ENCODE data around the gene NUP210L.

Gene NUP210L

DNA sequence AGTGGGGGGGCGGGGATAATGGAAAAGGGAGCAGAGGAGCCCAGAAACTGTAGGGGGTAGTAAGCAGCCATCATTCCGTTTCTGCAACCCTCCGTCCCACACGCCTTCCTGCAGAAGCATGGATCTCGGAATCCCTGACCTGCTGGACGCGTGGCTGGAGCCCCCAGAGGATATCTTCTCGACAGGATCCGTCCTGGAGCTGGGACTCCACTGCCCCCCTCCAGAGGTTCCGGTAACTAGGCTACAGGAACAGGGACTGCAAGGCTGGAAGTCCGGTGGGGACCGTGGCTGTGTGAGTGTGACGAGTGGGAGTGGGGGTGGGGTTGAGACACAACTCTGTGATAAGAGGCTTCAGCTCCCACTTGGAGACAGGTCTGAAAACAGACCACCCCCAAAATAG lies 186.5 kb downstream of the NUP210L start:
- H3K23ac ChIP-seq (ENCODE audit: low read length): no peak overlapping the region
- H3K18ac ChIP-seq (ENCODE audit: low read length): peak overlapping the region; percentile 5
- peaks cover 6 to 10% of the 10 kb centered on the region in 2 experiments for H3K4me1 ChIP-seq (ENCODE audit: control insufficient read depth in 1 of 2, insufficient read depth in 2 of 2, low read length in 2 of 2)
- no peak overlapping the region for H3K4me3 ChIP-seq (ENCODE audit: low read depth, low read length)
- DNase-seq: no peak
- H3K9ac ChIP-seq (ENCODE audit: low read length): peak overlapping the region; percentile 0
- H3K14ac ChIP-seq (ENCODE audit: low read length): peak overlapping the region; percentile 64
- peaks cover 3% of the 10 kb centered on the region for H3K79me2 ChIP-seq (ENCODE audit: control insufficient read depth, insufficient read depth, low read length, poor library complexity)
- H3K27me3 ChIP-seq (ENCODE audit: insufficient read depth, low read length): no peaks in the 10 kb centered on the region
- peak overlapping the region; percentile 9 for H3K4ac ChIP-seq (ENCODE audit: low read depth, low read length)
- H2BK120ac ChIP-seq (ENCODE audit: insufficient read depth, low read length, poor library complexity): no peak overlapping the region
- H3K4me2 ChIP-seq (ENCODE audit: low read length): peak overlapping the region; percentile 86
- H4K91ac ChIP-seq (ENCODE audit: low read depth, low read length): peak overlapping the region; percentile 69
- H3K36me3 ChIP-seq (ENCODE audit: control insufficient read depth in 1 of 2, insufficient read depth in 2 of 2, low read length in 2 of 2): peaks cover 2 to 7% of the 10 kb centered on the region in 2 experiments
- peak overlapping the region; percentile 67 for H2AK5ac ChIP-seq (ENCODE audit: low read length)
- no CpG with 5 or more reads among the region's 13 CpGs for WGBS (ENCODE audit: extremely low coverage, insufficient coverage, insufficient read length)
- H3K27ac ChIP-seq (ENCODE audit: low read depth, low read length): no peak overlapping the region
- H2AFZ ChIP-seq (ENCODE audit: insufficient read depth, low read length, poor library complexity): no peak overlapping the region
- peaks cover 16% of the 10 kb centered on the region for H3K79me1 ChIP-seq (ENCODE audit: low read length)
- no peak overlapping the region for H2BK12ac ChIP-seq (ENCODE audit: low read length)
- H4K12ac ChIP-seq (ENCODE audit: low read depth, low read length): peak overlapping the region; percentile 82
- H2BK5ac ChIP-seq (ENCODE audit: low read depth, low read length, poor library complexity): no peak overlapping the region
- peak overlapping the region; percentile 75 for H4K8ac ChIP-seq (ENCODE audit: low read depth, low read length)
- no peaks in the 10 kb centered on the region for H3K9me3 ChIP-seq (ENCODE audit: insufficient read depth, low read depth, low read length)

DNA sequence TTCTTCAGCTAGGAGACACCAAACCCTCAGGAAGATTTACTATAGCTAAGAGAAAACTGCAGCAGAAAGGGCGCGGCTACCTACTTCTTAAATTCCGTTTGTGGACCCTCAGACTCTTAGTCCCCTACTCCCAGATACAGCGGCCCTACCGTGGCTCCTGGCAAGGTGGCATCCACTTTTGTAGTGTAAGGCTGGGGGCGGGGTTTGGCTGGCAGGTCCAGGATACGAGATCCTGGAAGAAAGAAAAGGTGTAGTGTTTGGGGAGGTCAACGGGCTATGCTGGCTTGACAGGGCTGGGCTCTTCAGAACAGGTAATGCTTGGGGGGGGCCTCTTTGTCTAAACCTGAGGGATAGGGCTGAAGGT lies 186.9 kb downstream of the NUP210L start:
- no peak overlapping the region for H3K9ac ChIP-seq (ENCODE audit: low read length)

DNA sequence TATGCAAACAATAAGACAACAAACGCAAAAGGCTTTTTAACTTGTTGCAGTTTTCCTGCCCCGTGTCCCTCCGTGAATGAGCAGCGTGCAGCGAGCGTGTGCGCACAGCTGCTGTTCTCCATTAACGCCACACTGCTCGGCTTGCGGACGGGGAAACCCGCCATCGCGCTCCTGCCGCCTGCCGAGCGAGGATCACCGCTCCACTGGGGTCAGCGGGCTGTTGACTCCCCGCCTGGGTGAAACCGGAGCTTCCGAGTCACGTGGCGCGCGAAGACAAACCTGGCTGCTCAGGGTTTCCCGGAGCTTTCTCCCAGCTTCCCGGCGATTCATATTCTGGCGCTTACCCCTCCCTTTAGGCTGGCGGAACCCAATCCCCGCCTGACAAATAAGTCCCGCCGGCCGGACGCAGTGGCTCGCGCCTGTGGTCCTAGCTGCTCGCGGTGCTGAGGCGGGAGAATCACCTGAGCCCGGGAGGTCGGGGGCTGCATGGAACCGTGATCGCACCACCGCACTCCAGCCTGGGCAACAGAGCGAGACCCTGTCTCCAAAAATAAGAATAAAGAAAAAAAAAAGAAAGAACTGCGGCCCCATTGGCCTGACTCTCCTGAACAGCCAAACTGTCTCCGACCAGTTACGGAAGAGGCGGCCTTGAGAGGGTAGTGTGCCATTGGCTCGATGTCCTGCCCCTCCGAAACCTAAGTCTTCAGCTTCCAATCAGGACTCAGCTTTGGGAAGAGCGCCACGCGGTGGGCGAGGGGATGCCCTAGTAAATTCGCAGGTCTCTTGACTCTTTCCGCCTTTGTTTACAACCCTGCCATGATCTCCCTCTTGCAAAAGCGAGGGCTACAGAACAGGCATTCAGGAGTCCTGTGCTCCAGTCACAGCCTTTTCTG lies 187.5 kb downstream of the NUP210L start, which contains the start of gene CREB3L4:
Gene CREB3L4 (plus strand): TSS at position 796 of the 893 bp plus-strand sequence. CDS start 624 bp downstream, outside the sequence.
- Histone ChIP-seq H3K79me1 (ENCODE audit: low read length) (peaks cover 26% of the 10 kb centered on the region), H4K91ac (ENCODE audit: low read depth, low read length) (peak within 1 kb of the TSS; percentile 73), H3K18ac (ENCODE audit: low read length) (peak within 1 kb of the TSS; percentile 97), H3K4ac (ENCODE audit: low read depth, low read length) (peak within 1 kb of the TSS; percentile 50), H3K27ac (ENCODE audit: low read depth, low read length) (peak within 1 kb of the TSS; percentile 82), H3K27me3 (ENCODE audit: insufficient read depth, low read length) (no peaks in the 10 kb centered on the region), H3K79me2 (ENCODE audit: control insufficient read depth, insufficient read depth, low read length, poor library complexity) (peaks cover 12% of the 10 kb centered on the region), H2AFZ (ENCODE audit: insufficient read depth, low read length, poor library complexity) (peak within 1 kb of the TSS; percentile 56), H3K36me3 (ENCODE audit: control insufficient read depth in 1 of 2, insufficient read depth in 2 of 2, low read length in 2 of 2) (peaks cover 0 to 3% of the 10 kb centered on the region in 2 experiments), H4K8ac (ENCODE audit: low read depth, low read length) (peak within 1 kb of the TSS; percentile 89), H2BK5ac (ENCODE audit: low read depth, low read length, poor library complexity) (peak within 1 kb of the TSS; percentile 65), H3K4me3 (ENCODE audit: low read depth, low read length) (peak within 1 kb of the TSS; percentile 74), H3K23ac (ENCODE audit: low read length) (no peak within 1 kb of the TSS), H2BK120ac (ENCODE audit: insufficient read depth, low read length, poor library complexity) (peak within 1 kb of the TSS; percentile 49), H3K9me3 (ENCODE audit: insufficient read depth, low read depth, low read length) (no peaks in the 10 kb centered on the region), H3K4me2 (ENCODE audit: low read length) (peak within 1 kb of the TSS; percentile 86), H3K9ac (ENCODE audit: low read length) (peak within 1 kb of the TSS; percentile 85), H2AK5ac (ENCODE audit: low read length) (peak within 1 kb of the TSS; percentile 67), H4K12ac (ENCODE audit: low read depth, low read length) (peak within 1 kb of the TSS; percentile 82), H3K4me1 (ENCODE audit: control insufficient read depth in 1 of 2, insufficient read depth in 2 of 2, low read length in 2 of 2) (peaks cover 6 to 10% of the 10 kb centered on the region in 2 experiments), H2BK12ac (ENCODE audit: low read length) (no peak within 1 kb of the TSS), H3K14ac (ENCODE audit: low read length) (peak within 1 kb of the TSS; percentile 91)
- WGBS (ENCODE audit: extremely low coverage, insufficient coverage, insufficient read length): no CpG with 5 or more reads among the region's 60 CpGs
- peak; percentile 95 to 96 for DNase-seq

More for the DNA sequence above, 186.9 kb downstream of the NUP210L start:
- Histone ChIP-seq H2BK12ac (ENCODE audit: low read length) (no peak overlapping the region), H3K4me3 (ENCODE audit: low read depth, low read length) (peak overlapping the region; percentile 25), H3K79me1 (ENCODE audit: low read length) (peaks cover 20% of the 10 kb centered on the region), H4K12ac (ENCODE audit: low read depth, low read length) (peak overlapping the region; percentile 82), H2BK120ac (ENCODE audit: insufficient read depth, low read length, poor library complexity) (peak overlapping the region; percentile 49), H4K91ac (ENCODE audit: low read depth, low read length) (peak overlapping the region; percentile 69), H2BK5ac (ENCODE audit: low read depth, low read length, poor library complexity) (no peak overlapping the region), H3K27me3 (ENCODE audit: insufficient read depth, low read length) (no peaks in the 10 kb centered on the region), H3K79me2 (ENCODE audit: control insufficient read depth, insufficient read depth, low read length, poor library complexity) (peaks cover 6% of the 10 kb centered on the region), H3K27ac (ENCODE audit: low read depth, low read length) (peak overlapping the region; percentile 47), H3K9me3 (ENCODE audit: insufficient read depth, low read depth, low read length) (no peaks in the 10 kb centered on the region), H3K23ac (ENCODE audit: low read length) (no peak overlapping the region), H3K4me1 (ENCODE audit: control insufficient read depth in 1 of 2, insufficient read depth in 2 of 2, low read length in 2 of 2) (peaks cover 6 to 10% of the 10 kb centered on the region in 2 experiments), H3K18ac (ENCODE audit: low read length) (peak overlapping the region; percentile 5), H2AK5ac (ENCODE audit: low read length) (peak overlapping the region; percentile 67), H3K14ac (ENCODE audit: low read length) (peak overlapping the region; percentile 51), H3K4me2 (ENCODE audit: low read length) (peak overlapping the region; percentile 86), H3K36me3 (ENCODE audit: control insufficient read depth in 1 of 2, insufficient read depth in 2 of 2, low read length in 2 of 2) (peaks cover 0 to 5% of the 10 kb centered on the region in 2 experiments), H3K4ac (ENCODE audit: low read depth, low read length) (peak overlapping the region; percentile 50), H2AFZ (ENCODE audit: insufficient read depth, low read length, poor library complexity) (peak overlapping the region; percentile 11), H4K8ac (ENCODE audit: low read depth, low read length) (peak overlapping the region; percentile 75)
- DNase-seq: no peak
- WGBS (ENCODE audit: extremely low coverage, insufficient coverage, insufficient read length): no CpG with 5 or more reads among the region's 8 CpGs

DNA sequence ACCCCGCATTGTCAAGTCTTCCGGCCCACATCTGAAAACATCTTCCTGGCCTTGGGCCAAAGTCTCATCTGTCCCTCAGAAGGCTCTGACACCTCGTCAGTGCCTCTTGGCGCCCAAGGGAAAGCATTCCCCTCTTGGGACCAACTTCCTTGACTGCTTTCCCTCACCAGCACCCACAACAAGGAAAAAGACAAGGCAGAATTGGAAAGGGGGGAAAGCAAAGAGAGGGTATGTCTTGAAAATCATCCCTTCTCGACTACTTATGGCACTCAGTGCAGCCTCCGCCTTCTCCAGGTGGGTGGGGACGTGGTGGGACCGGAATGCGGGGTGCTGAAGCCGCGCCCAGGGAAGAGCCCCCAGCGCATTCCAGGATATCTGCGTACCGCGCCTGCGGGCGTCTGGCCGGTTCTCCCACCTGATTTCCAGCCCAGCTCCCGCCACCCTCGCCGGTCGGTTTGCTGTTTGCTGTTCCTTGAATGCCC lies 191.0 kb downstream of the NUP210L start:
- H3K9me3 ChIP-seq (ENCODE audit: insufficient read depth, low read depth, low read length): no peaks in the 10 kb centered on the region
- H3K23ac ChIP-seq (ENCODE audit: low read length): no peak overlapping the region
- H3K27ac ChIP-seq (ENCODE audit: low read depth, low read length): peak overlapping the region; percentile 95
- H3K4me2 ChIP-seq (ENCODE audit: low read length): peak overlapping the region; percentile 70
- H2AFZ ChIP-seq (ENCODE audit: insufficient read depth, low read length, poor library complexity): peak overlapping the region; percentile 23
- WGBS (ENCODE audit: extremely low coverage, insufficient coverage, insufficient read length): no CpG with 5 or more reads among the region's 22 CpGs
- H3K4me1 ChIP-seq (ENCODE audit: control insufficient read depth in 1 of 2, insufficient read depth in 2 of 2, low read length in 2 of 2): peaks cover 14 to 17% of the 10 kb centered on the region in 2 experiments
- peak overlapping the region; percentile 64 for H3K9ac ChIP-seq (ENCODE audit: low read length)
- peak; percentile 99 for DNase-seq
- peaks cover 13 to 22% of the 10 kb centered on the region in 2 experiments for H3K36me3 ChIP-seq (ENCODE audit: control insufficient read depth in 1 of 2, insufficient read depth in 2 of 2, low read length in 2 of 2)
- peaks cover 16% of the 10 kb centered on the region for H3K79me2 ChIP-seq (ENCODE audit: control insufficient read depth, insufficient read depth, low read length, poor library complexity)
- H4K8ac ChIP-seq (ENCODE audit: low read depth, low read length): peak overlapping the region; percentile 88
- H4K12ac ChIP-seq (ENCODE audit: low read depth, low read length): peak overlapping the region; percentile 49
- H2BK12ac ChIP-seq (ENCODE audit: low read length): no peak overlapping the region
- peak overlapping the region; percentile 31 for H3K18ac ChIP-seq (ENCODE audit: low read length)
- peak overlapping the region; percentile 51 for H3K4me3 ChIP-seq (ENCODE audit: low read depth, low read length)
- H2BK120ac ChIP-seq (ENCODE audit: insufficient read depth, low read length, poor library complexity): peak overlapping the region; percentile 96
- H3K27me3 ChIP-seq (ENCODE audit: insufficient read depth, low read length): no peaks in the 10 kb centered on the region
- H3K14ac ChIP-seq (ENCODE audit: low read length): peak overlapping the region; percentile 74
- peak overlapping the region; percentile 90 for H2BK5ac ChIP-seq (ENCODE audit: low read depth, low read length, poor library complexity)
- peak overlapping the region; percentile 31 for H2AK5ac ChIP-seq (ENCODE audit: low read length)
- H3K4ac ChIP-seq (ENCODE audit: low read depth, low read length): peak overlapping the region; percentile 77
- H3K79me1 ChIP-seq (ENCODE audit: low read length): peaks cover 30% of the 10 kb centered on the region
- peak overlapping the region; percentile 97 for H4K91ac ChIP-seq (ENCODE audit: low read depth, low read length)

All from trophoblast cell (in vitro differentiated cells and primary cell).